Tibial artery (tissue), 4 donors: ENCODE results near the gene PGAP2.
"Not testable (repeated sequence)": the region's sequence is repeated elsewhere in the genome, so short reads cannot be mapped to it uniquely, and the experiment has no call there.

Experiments used
- DNase-seq, 2 donors: peaks; one replicate each; pipeline ENCODE4 v3.0.0-alpha.2; 2019
- H3K27ac ChIP-seq, 2 donors: fragments of 200-600 bp; sonication (generic) in 1 of 2; 1 replicate in 1 of 2; 2 replicates in 1 of 2; pipeline ENCODE4 v1.5.1; 2018 to 2019; ENCODE audit warnings: mild to moderate bottlenecking in 1 of 2
- H3K27me3 ChIP-seq, 2 donors: fragments of 200-600 bp; sonication (generic) in 1 of 2; one replicate each; pipeline versions ENCODE4 v1.5.1 to v1.6.0; 2016 to 2019
- H3K36me3 ChIP-seq, 3 donors: fragments of 200-600 bp; sonication (generic) in 2 of 3; one replicate each; pipeline ENCODE4 v1.5.1; 2016 to 2019; ENCODE audit warnings: mild to moderate bottlenecking in 2 of 3
- H3K4me1 ChIP-seq, 4 donors: fragments of 200-600 bp; sonication (generic) in 2 of 4; 1 replicate in 3 of 4; 2 replicates in 1 of 4; pipeline ENCODE4 v1.5.1; 2016 to 2019
- H3K4me3 ChIP-seq, 2 donors: fragments of 200-600 bp; sonication (generic) in 1 of 2; 1 replicate in 1 of 2; 2 replicates in 1 of 2; pipeline ENCODE4 v1.5.1; 2018 to 2019; ENCODE audit warnings: mild to moderate bottlenecking in 2 of 2
- H3K9me3 ChIP-seq, 3 donors: fragments of 200-600 bp; sonication (generic) in 1 of 3; one replicate each; pipeline ENCODE4 v1.5.1; 2016 to 2019
- CTCF ChIP-seq, 2 experiments: fragments of 200-600 bp in 1 of 2; fragments of 450-650 bp in 1 of 2; IDR thresholded peaks; one replicate each; pipeline ENCODE4 v1.5.1; 2017 to 2019; ENCODE audit warnings: antibody characterized with exemption in 2 of 2, mild to moderate bottlenecking in 1 of 2, moderate library complexity in 1 of 2
- intact Hi-C: fragments of 100-400 bp; cut with DNase I; formaldehyde crosslinking; loops from one replicate; pipeline ENCODE4 v1.15.0; 2023; ENCODE audit warnings: low total_unique reads

Gene PGAP2

DNA sequence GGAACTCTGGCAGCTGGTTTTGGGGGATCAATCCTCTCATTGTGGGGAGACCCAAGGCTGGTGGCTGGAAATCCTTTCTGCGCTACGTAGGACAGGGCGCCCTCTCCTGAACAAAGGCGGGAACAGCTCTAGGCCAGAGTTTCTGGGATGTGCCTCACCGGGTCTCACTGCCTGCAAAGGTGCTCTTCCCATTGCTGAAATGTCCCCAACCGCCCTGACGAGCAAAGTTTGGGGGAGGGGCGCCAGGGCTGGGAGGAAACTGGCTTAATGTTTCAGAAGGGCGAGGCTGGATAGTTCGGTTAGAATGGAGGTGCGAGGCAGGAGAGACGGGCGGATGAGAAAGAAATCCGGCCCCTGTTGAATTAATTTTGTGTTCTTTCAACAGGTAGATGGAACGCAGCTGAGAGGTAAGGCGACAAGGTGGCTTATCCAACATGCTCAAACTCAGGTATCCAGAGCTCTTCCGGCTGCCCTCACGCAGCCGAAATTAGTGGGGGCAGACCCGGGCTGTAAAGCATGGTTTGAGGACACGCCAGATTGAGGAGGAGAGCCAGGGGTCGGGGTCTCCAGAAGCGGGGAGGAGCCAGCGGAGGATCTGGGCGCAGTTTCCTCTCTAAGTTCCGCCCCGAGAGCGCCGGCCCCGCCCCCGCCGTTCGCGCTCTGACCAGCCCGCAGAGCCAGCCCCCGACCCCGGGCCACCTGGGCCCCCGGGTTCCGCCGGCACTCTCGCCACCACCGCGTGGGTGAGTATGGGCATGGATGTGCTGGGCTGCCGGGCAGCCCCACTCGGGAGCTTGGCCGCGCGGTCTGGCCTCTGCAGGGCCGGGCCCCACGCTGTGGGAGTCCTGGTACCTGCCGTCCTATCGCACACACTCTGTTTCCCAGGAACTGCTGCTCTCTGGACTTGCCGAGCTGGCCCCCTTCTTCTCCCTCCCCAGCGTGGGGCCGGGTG lies at the start of gene PGAP2:
PGAP2 (plus strand) TSS at position 652 of the 952 bp plus-strand sequence. CDS start 2,700 bp downstream, outside the sequence.
- H3K36me3 ChIP-seq = no peaks in the 10 kb centered on the region
- H3K9me3 ChIP-seq = no peaks in the 10 kb centered on the region
- intact Hi-C loops = no loop called here
- H3K4me1 ChIP-seq = peaks cover 0 to 13% (median 3%) of the 10 kb centered on the region in 4 donors
- TF ChIP-seq CTCF (IDR thresholded peaks at IDR 0.05) = peak; percentile 48 to 60
- peak within 1 kb of the TSS; percentile 60 to 70 for H3K4me3 ChIP-seq
- peak within 1 kb of the TSS; percentile 41 to 62 for H3K27ac ChIP-seq
- H3K27me3 ChIP-seq = no peaks in the 10 kb centered on the region
- DNase-seq = peak; percentile 55 to 75

- no peaks in the 10 kb centered on the region for H3K9me3 ChIP-seq
- no peak overlapping the region for H3K27ac ChIP-seq
- no peak overlapping the region for H3K4me3 ChIP-seq
- intact Hi-C loops = no loop called here
- TF ChIP-seq CTCF (IDR thresholded peaks at IDR 0.05) = no peak
- H3K4me1 ChIP-seq = no peaks in the 10 kb centered on the region
- H3K36me3 ChIP-seq = peaks cover 90 to 100% (median 95%) of the 10 kb centered on the region in 3 donors
- no peaks in the 10 kb centered on the region for H3K27me3 ChIP-seq
- DNase-seq = no peak
These were observed 44.1 kb upstream of the PGAP2 start for GRCh38 chr11:3764266-3764665.

DNA sequence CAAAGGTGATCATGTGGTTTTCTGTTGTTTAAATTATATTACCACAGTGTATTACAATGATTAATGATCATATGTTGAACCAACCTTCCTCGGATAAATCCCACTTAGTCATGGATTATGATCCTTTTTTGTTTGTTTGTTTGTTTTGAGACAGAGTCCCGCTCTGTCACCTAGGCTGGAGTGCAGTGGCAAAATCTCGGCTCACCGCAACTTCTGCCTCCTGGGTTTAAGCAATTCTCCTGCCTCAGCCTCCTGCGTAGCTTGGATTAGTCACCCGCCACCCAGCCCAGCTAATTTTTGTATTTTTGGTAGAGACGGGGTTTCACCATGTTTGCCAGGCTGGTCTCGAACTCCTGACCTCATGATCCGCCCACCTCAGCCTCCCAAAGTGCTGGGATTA lies 41.5 kb upstream of the PGAP2 start:
- H3K27me3 ChIP-seq, DNase-seq, H3K9me3 ChIP-seq, H3K27ac ChIP-seq, intact Hi-C loops, H3K4me3 ChIP-seq, H3K4me1 ChIP-seq: not testable (repeated sequence)
- H3K36me3 ChIP-seq = peaks cover 89 to 100% (median 90%) of the 10 kb centered on the region in 3 donors

DNA sequence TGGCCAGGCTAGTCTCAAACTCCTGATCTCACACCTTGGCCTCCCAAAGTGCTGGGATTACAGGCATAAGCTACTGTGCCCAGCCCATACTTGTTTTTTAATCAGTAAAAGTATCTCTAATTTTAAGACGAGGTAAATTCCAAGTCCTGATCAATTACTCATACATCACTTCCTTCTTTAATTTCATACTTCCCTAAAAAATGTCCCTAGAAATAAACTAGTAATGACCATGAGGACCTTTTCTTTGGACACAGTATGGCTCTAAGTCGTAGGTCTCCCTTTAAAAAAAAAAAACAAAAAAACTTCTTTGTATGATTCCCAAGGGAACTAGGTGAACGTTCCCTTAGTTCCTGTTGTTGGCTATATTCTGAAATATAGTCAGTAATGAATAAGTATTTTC lies 40.8 kb upstream of the PGAP2 start:
- H3K36me3 ChIP-seq = peaks cover 86 to 100% (median 94%) of the 10 kb centered on the region in 3 donors
- no peaks in the 10 kb centered on the region for H3K27me3 ChIP-seq
- intact Hi-C loops = no loop called here
- no peak overlapping the region for H3K27ac ChIP-seq
- no peak overlapping the region for H3K4me3 ChIP-seq
- no peak for TF ChIP-seq CTCF (IDR thresholded peaks at IDR 0.05)
- no peaks in the 10 kb centered on the region for H3K4me1 ChIP-seq
- H3K9me3 ChIP-seq = no peaks in the 10 kb centered on the region
- no peak for DNase-seq

DNA sequence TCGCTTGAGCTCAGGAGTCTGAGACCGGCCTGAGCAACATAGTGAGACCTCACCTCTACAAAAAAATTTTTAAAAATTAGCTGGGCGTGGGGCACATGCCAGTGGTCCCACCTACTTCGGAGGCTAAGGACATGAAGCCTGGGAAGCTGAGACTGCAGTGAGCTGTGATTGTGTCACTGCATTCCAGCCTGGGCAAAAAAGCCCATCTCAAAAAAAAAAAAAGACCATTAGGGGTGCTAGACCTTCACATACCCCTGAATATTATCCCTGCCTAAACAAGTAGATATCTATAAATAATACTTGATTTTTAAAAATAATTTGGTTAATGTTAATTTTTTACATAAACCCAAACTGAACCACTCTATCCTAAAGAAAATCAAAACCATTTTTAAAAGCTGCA lies 35.2 kb upstream of the PGAP2 start:
- Histone ChIP-seq H3K27ac (no peak overlapping the region), H3K27me3 (no peaks in the 10 kb centered on the region), H3K4me1 (peaks cover 0 to 4% (median 2%) of the 10 kb centered on the region in 4 donors), H3K36me3 (peaks cover 74 to 98% (median 95%) of the 10 kb centered on the region in 3 donors), H3K9me3 (no peaks in the 10 kb centered on the region), H3K4me3 (no peak overlapping the region)
- TF ChIP-seq CTCF (IDR thresholded peaks at IDR 0.05) = no peak
- intact Hi-C loops = no loop called here
- DNase-seq = no peak

GRCh38 chr11:3775736-3776406 lies 32.5 kb upstream of the PGAP2 start:
- intact Hi-C loops = no loop called here
- Histone ChIP-seq H3K4me1 (peaks cover 0 to 6% (median 2%) of the 10 kb centered on the region in 4 donors), H3K27ac (no peak overlapping the region), H3K36me3 (peaks cover 72 to 95% (median 81%) of the 10 kb centered on the region in 3 donors), H3K4me3 (no peak overlapping the region), H3K9me3 (no peaks in the 10 kb centered on the region), H3K27me3 (no peaks in the 10 kb centered on the region)
- no peak for DNase-seq
- no peak for TF ChIP-seq CTCF (IDR thresholded peaks at IDR 0.05)
